HL-60/S4 treated with phorbol 12-myristate 13-acetate at 8.2 ng/mL for 4 days and 3 days (cell line): ENCODE results near the gene RILP.

ENCODE experiments used
- in situ Hi-C: fragments of 300-500 bp; cut with MboI; formaldehyde crosslinking; loops from 2 replicates; pipeline ENCODE4 v1.15.0; 2022; ENCODE audit warnings: low sequenced_read_pairs

Gene RILP

GRCh38 chr17:1605681-1606351 is 43.9 kb downstream of the RILP start:
- in situ Hi-C loops, result no loop called here

GRCh38 chr17:1604831-1605528 is 44.7 kb downstream of the RILP start:
- in situ Hi-C loops, result no loop called here

GRCh38 chr17:1601571-1601970 is 48.1 kb downstream of the RILP start:
- in situ Hi-C loops, result no loop called here

GRCh38 chr17:1598399-1599095 is 51.1 kb downstream of the RILP start:
- in situ Hi-C loops, result no loop called here

- in situ Hi-C loops, result no loop called here
Measured at GRCh38 chr17:1597861-1598342, 51.8 kb downstream of the RILP start.
